HG02610 (cell line): ENCODE results near the gene BRWD1.
"Not testable (repeated sequence)": the region's sequence is repeated elsewhere in the genome, so short reads cannot be mapped to it uniquely, and the experiment has no call there.

Experiments used
- ATAC-seq: cut with Tn5 transposase; IDR thresholded peaks from one replicate; pipeline ENCODE4 v1.9.1; 2021; ENCODE audit warnings: mild to moderate bottlenecking, moderate library complexity; ENCODE audit not compliant: unreplicated experiment

The BRWD1 gene

DNA sequence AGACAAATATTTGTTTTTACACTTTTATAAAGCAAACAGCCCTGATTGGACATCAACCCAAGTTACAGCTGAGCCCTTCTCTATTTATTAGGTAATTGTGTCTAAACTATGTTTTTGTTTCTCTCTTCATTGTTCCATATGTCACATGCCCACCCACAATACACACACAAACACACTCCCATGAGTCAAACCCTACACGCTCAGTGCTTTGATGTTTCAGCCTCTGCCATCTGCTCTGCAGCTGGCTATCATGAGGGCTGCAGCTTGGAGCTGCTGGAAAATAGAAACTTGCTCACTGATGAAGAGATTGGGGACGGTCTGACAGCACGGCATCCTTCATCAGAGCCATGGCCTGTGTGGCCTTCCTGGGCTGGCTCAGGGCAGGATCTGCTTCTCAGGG lies 171.9 kb downstream of the BRWD1 start:
- ATAC-seq: no peak

DNA sequence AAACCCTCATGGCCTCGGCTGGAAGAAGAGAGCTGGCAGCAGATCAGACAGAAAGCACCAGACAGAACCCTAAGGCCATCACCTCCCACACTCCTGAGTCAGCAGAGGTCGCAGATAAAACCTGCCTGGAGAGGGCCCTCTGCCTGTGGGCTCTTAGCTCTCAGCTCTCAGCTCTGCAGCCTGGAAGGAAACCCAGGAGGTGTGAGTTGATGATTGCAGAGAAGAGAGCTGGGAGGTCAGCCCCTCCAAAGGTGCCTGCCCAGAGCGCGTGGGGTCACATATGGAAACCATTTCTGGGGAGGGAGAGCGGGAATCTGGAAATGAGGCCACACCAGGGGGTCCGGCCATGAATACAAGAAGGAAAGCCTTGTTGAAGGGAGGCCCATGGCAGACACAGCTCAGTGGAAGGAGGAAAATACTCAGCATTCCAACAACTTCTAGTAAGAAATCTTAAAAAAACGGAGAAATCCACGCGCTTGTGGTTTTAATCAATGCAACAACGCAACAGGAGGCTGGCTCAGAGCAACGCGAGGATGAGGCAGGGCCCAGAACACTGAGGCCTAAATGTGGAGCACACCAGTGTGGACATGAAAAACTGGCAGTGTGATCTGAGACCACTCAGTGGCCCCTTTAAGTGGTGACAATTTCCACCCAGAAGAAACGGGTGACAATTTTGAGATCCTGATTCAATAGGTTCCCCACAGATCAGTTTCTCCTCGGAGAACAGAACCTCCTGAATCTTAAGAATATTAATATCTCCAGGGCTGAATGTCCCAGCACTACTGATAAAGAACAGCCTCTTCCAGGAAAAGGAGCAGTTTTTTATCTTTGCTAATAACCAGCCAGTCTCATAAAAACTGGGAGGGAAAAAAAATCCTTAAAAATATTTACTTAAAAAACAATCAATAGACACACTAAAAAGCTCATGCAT lies 175.9 kb downstream of the BRWD1 start:
- ATAC-seq: no peak

DNA sequence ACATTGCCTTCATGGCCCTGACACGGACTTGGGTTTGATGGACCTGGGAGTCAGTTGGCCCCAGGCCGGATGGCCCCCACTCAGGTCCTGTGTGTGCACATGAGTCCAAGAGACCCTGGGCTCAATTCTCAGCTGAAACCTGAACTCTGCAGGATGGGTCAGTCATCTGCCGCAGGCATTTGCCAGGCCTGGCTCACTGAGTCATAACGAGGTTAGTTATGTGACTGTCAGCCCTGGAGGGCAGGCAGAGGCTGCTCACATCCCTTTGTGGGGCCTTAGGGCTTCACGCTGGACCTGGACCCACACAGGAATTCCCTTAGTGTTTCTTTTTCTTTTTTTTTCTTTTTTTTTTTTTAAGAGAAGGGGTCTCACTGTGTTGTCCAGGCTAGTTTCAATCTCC lies 176.7 kb downstream of the BRWD1 start:
- ATAC-seq: no peak

DNA sequence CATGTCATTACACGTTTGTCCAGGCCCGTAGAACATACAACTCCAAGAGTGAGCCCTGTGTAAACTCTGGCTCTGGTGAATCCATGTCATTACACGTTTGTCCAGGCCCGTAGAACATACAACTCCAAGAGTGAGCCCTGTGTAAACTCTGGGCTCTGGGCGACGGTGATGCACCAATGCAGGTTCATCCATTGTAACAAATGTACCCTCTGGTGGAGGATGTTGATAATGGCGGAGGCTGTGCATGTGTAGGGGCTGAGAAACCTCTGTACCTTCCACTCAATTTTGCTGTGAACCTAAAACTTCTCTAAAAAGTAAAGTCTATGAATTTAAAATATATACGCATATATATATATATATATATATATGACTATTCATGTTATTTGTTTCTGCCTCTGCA lies 177.3 kb downstream of the BRWD1 start:
- ATAC-seq: not testable (repeated sequence)

DNA sequence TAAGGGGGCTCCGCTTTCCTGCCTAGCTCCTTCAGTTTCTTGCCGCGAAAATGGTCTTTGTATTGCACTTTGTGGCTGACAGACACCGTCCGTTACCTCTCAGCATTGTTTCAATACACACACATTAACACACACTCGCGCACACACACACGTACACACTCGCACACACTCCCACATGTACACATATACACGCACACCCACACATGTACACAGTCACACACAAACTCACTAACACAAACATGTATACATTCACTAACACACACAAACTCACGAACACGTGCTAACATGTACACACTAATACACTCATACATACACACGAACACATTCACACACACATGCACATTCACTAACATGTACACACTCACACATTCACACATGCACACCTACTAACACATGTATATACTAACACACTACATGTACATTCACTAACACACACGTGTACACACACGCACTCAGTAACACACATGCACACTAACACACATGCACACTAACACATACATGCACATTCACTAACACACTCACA lies 179.1 kb downstream of the BRWD1 start:
- ATAC-seq: no peak
